BE2C (cell line): ENCODE measurements around the gene GSPT1.
"Not testable (repeated sequence)": the region's sequence is repeated elsewhere in the genome, so short reads cannot be mapped to it uniquely, and the experiment has no call there.

Experiments
- DNase-seq: peaks from one replicate; pipeline ENCODE4 v3.0.0-alpha.2; 2020
- H3K27me3 ChIP-seq: fragments of 250-450 bp; sonication (Bioruptor Pico); 2 replicates; pipeline ENCODE4 v1.5.1; 2020; ENCODE audit warnings: mild to moderate bottlenecking
- H3K36me3 ChIP-seq: fragments of 250-450 bp; sonication (Bioruptor Pico); 2 replicates; pipeline ENCODE4 v1.5.1; 2020; ENCODE audit warnings: mild to moderate bottlenecking
- H3K4me1 ChIP-seq: fragments of 250-450 bp; sonication (Bioruptor Pico); 2 replicates; pipeline ENCODE4 v1.5.1; 2020
- H3K4me3 ChIP-seq: 2 replicates; pipeline ENCODE4 v1.5.1; 2011; ENCODE audit warnings: low read depth, low read length
- H3K9me3 ChIP-seq: fragments of 250-450 bp; sonication (Bioruptor Pico); 2 replicates; pipeline ENCODE4 v1.5.1; 2020
- CTCF ChIP-seq: IDR thresholded peaks from 2 replicates; pipeline ENCODE4 v1.5.1; 2012; ENCODE audit warnings: mild to moderate bottlenecking, low read depth, low read length

Gene GSPT1

GRCh38 chr16:11956558-11956957 is 40.8 kb upstream of the GSPT1 start:
- no peak for TF ChIP-seq CTCF
- no peaks in the 10 kb centered on the region for H3K9me3 ChIP-seq
- H3K4me1 ChIP-seq: no peaks in the 10 kb centered on the region
- H3K27me3 ChIP-seq: no peaks in the 10 kb centered on the region; the same call in 1 of the 2 replicates
- DNase-seq: no peak
- no peaks in the 10 kb centered on the region for H3K36me3 ChIP-seq
- H3K4me3 ChIP-seq: no peak overlapping the region

- Histone ChIP-seq H3K36me3 (no peaks in the 10 kb centered on the region), H3K27me3 (no peaks in the 10 kb centered on the region; the same call in 1 of the 2 replicates), H3K9me3 (no peaks in the 10 kb centered on the region), H3K4me3 (no peak overlapping the region), H3K4me1 (no peaks in the 10 kb centered on the region)
- TF ChIP-seq CTCF: no peak
- DNase-seq: no peak
Measured at GRCh38 chr16:11955713-11956123, 40.0 kb upstream of the GSPT1 start.

- not testable (repeated sequence) for H3K9me3 ChIP-seq, H3K4me1 ChIP-seq, H3K4me3 ChIP-seq, H3K36me3 ChIP-seq, H3K27me3 ChIP-seq, DNase-seq
Measured at GRCh38 chr16:11953576-11953975, 37.8 kb upstream of the GSPT1 start.

GRCh38 chr16:11950388-11950787 is 34.6 kb upstream of the GSPT1 start:
- no peak for DNase-seq
- Histone ChIP-seq H3K9me3 (no peaks in the 10 kb centered on the region), H3K36me3 (no peaks in the 10 kb centered on the region), H3K4me3 (no peak overlapping the region), H3K27me3 (no peaks in the 10 kb centered on the region), H3K4me1 (no peaks in the 10 kb centered on the region)
- TF ChIP-seq CTCF: no peak

- Histone ChIP-seq H3K4me1 (no peaks in the 10 kb centered on the region), H3K27me3 (no peaks in the 10 kb centered on the region), H3K9me3 (no peaks in the 10 kb centered on the region), H3K4me3 (no peak overlapping the region), H3K36me3 (no peaks in the 10 kb centered on the region)
- peak; percentile 66 for TF ChIP-seq CTCF
- peak; percentile 27 for DNase-seq
Measured at GRCh38 chr16:11949527-11949926, 33.8 kb upstream of the GSPT1 start.

- Histone ChIP-seq H3K4me3 (no peak overlapping the region), H3K36me3 (no peaks in the 10 kb centered on the region), H3K27me3 (no peaks in the 10 kb centered on the region), H3K4me1 (no peaks in the 10 kb centered on the region), H3K9me3 (no peaks in the 10 kb centered on the region)
- DNase-seq: no peak
- TF ChIP-seq CTCF: no peak
Measured at GRCh38 chr16:11948819-11949218, 33.1 kb upstream of the GSPT1 start.

GRCh38 chr16:11946433-11946832 is 30.7 kb upstream of the GSPT1 start:
- Histone ChIP-seq H3K27me3 (no peaks in the 10 kb centered on the region), H3K4me1 (no peaks in the 10 kb centered on the region), H3K9me3 (no peaks in the 10 kb centered on the region), H3K36me3 (no peaks in the 10 kb centered on the region), H3K4me3 (no peak overlapping the region)
- DNase-seq: no peak
- TF ChIP-seq CTCF: no peak

- not testable (repeated sequence) for H3K9me3 ChIP-seq, H3K4me1 ChIP-seq, DNase-seq, H3K4me3 ChIP-seq, H3K36me3 ChIP-seq, H3K27me3 ChIP-seq
Measured at GRCh38 chr16:11941945-11942344, 26.2 kb upstream of the GSPT1 start, which contains the start of gene NPIPB2. Gene NPIPB2, minus strand, starts transcription at chr16:11942045. Its CDS starts 0 bp downstream, at chr16:11942045.

GRCh38 chr16:11927350-11927749 is 11.6 kb upstream of the GSPT1 start:
- DNase-seq, H3K4me3 ChIP-seq, H3K27me3 ChIP-seq, H3K4me1 ChIP-seq, H3K9me3 ChIP-seq, H3K36me3 ChIP-seq: not testable (repeated sequence)

- not testable (repeated sequence) for H3K9me3 ChIP-seq, H3K4me3 ChIP-seq, DNase-seq, H3K27me3 ChIP-seq, H3K36me3 ChIP-seq, H3K4me1 ChIP-seq
Measured at GRCh38 chr16:11924046-11924445, 8.3 kb upstream of the GSPT1 start.
